HG02588 (cell line): ENCODE measurements around the gene SLC46A2.
A peak's percentile ranks its signal among the peaks of the same experiment; 100 is the strongest.

Experiments used
- ATAC-seq: cut with Tn5 transposase; IDR thresholded peaks from one replicate; pipeline ENCODE4 v1.9.1; 2021; ENCODE audit warnings: mild to moderate bottlenecking, moderate library complexity; ENCODE audit not compliant: unreplicated experiment

The SLC46A2 gene

GRCh38 chr9:112861155-112861554, 29.5 kb downstream of the SLC46A2 start:
- no peak for ATAC-seq

- ATAC-seq = no peak
Observed at GRCh38 chr9:112860451-112860850, 30.2 kb downstream of the SLC46A2 start.

- ATAC-seq = peak; percentile 72
Observed at GRCh38 chr9:112858625-112859147, 32.0 kb downstream of the SLC46A2 start.

- ATAC-seq = no peak
Observed at GRCh38 chr9:112858005-112858404, 32.7 kb downstream of the SLC46A2 start.

DNA sequence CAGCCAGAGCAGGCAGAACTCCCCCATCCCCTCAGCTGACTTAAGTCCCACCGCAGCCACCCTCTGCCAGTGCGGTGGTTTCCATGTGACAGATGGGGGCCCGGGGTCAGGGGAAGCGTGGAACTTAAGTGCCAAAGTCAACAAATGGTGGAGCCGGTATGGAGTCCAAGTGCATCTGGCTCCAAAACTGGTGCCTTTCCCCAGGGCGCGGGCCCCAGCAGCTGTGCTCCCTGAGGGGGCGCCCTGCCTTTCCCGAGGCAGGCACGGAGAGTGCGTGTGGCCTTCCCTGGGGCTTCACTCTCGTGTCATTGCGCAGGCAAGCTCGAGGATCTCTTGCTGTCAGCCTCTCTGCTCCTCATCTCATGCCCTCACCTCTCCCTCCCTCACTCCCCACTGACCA, 33.8 kb downstream of the SLC46A2 start:
- no peak for ATAC-seq

DNA sequence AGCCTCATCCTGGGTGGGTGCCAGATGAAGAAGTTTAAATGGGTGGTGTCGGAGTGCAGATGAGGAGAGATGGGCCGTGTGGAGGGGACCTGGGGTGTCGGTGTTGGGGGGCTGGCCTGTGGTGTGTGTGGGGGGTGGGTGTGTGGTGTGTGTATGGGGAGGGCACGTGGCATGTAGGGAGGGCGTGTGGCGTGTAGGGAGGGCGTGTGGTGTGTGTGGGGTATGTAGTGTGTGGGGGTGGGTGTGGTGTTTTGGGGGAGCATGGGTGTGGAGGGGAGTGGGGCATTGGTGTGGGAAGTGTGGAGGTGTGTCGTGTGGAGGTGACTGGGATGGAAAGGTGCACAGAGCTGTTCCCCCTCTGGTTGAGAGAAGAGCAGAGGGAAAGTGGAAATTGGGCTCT, 34.5 kb downstream of the SLC46A2 start:
- ATAC-seq = no peak

- no peak for ATAC-seq
Observed at GRCh38 chr9:112854657-112855056, 36.0 kb downstream of the SLC46A2 start.

GRCh38 chr9:112853882-112854585, 36.6 kb downstream of the SLC46A2 start:
- ATAC-seq = no peak

DNA sequence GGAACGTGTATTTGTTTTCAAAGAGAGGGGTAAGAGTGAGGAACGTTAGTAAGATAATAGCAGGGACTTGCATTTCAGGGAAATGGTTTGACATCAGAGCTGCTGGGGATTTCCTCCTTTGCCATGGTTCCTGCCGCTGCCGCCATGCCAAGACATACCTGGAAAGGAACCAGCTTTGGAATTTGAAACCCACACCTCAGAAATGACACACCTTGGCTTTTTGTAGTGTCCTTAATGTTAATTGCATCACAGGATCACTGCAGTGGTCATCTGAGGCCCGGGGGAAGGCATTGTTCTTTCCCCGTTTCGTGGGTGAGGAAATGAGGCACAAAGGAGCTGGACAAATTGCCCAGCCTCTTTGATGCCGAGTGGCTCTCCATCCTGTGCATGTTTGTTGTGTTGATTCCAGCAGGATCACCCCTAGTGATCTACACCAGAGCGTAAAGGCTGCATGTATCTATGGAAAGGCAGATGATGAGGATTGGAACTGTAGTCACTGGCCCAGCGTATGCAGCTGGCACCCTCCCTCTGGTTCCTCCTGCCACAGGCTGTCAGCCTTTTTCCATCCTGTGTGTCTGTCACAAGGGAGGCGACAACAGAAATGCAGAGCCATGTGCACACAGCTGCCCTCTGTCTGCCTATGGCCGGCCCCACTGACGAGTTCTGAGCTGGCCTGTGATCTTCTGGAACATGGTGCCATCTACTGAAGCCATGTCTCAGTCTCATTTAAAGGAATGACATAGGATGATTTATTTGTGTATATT, 37.8 kb downstream of the SLC46A2 start:
- ATAC-seq = no peak

DNA sequence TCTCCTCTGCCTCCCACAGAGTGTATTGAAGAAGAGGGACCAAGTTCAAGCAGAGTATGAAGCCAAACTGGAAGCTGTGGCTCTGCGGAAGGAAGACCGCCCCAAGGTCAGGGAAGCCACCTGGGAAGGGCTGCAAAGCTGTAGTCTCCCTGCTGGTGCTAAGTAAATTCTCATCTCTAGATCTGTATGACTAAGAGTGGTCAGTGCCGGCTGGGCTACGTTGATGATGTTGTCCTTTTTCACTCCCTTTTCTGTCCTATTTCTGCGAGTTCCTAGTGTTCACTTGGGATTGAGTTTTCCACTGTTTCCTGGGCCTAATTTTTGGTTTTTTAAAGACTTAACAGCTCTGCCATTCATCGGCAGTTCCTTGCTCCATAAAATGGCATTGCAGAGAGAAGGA, 39.8 kb downstream of the SLC46A2 start:
- no peak for ATAC-seq

DNA sequence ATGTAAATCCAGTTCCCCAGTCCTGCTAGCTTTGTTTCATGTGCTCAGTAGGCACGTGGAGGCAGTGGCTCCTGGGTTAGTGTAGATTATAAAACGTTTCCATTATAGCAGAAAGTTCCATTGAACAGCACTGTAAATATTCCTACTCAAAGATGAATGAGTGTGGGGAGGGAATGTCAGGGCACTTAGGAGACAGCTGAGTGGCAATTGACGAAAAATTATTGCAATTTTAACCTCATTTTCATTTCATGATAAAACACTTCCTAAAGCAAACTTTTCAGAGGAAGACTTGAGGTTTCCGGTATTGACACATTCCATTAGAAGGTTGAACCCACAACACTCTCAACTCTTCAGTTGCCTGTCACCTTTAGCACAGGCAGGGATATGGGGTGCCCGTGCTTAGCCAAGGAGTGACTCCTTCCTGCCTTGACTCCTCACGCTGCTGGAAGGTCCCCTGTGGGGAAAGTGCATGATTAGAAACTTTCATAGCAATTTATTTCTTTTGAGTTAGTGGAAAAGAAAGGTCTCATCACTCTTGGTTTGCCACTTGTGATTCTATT, 41.2 kb downstream of the SLC46A2 start:
- no peak for ATAC-seq

GRCh38 chr9:112848316-112849151, 42.1 kb downstream of the SLC46A2 start:
- ATAC-seq = no peak

DNA sequence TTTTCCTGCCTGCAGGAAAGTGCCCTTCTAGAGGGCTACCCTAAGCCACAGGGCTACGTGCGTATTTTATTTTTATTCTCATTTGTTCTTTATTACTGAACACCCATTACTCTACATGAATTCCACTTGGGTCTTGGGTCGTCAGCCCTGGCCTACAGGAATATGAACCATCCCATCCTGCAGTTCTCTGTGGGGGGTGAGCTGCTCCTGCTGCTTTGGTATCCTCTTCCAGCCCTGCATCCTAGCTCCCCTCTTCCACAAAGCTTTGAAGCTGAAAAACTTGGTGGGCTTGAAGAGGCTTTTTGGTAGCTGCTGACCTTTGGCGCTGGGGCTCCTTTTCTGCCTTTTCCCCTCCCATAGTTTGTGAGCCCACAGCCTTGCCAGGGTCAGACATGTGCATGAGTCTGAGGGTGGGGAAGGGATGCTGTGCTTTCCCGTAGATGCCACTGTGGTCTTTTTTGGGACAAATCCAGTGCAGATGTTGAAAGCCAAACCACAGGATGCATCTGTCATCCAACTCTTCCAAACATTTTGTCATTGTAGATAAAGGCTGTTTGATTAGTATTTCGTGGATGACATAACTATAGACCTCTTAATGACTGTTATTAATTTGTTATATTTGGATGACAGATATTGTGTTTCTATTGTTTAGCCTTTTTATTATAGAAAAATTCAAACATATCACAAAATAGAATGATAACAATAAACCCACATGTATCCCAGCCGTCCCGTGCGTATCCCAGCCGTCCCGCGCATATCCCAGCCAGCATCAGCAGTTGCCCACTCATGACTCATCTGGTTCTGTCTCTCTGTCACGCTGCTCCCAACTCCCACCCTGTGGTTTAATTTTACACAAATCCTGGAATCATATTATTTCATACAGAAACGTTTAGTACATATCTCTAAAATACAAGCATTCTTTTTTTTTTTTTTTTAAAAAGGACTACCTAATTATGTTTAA, 43.9 kb downstream of the SLC46A2 start:
- ATAC-seq = no peak

DNA sequence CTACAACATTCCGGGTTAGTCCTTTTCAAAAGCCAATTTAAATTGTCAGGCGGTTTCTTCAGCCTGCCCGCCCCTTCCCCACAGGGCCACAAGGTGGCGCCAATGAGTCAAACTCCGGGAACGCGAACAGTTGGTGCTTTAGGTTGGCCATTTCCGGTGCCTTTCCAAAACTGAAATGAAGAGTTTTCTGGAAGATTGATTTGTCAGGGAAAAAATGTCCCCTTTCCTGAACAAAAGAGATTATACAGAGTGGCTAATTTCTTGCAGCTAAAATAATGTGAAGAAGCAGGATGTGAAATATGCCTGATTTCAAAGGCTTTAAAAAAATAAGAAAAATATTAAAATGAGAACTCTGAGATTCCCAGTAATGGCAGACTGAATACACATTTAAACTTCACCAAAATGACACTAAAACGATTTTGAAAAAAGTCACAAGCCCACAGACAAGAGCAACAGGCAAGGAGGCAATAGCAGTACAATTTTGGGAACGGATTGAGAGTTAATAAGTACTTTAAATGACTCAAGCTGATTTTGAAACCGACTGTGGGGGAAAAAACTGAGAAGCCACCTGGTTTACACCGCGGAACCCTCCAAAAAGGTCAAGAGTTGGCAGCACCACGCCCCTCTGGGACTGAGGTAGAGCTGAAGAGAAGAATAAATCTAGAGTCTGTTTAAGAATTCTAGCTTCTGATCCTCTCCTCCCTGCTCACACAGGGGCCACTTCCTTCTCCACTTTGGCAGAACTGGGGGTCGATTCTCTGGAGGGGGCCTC, 45.7 kb downstream of the SLC46A2 start:
- ATAC-seq = peak; percentile 77

- no peak for ATAC-seq
Observed at GRCh38 chr9:112842555-112842954, 48.1 kb downstream of the SLC46A2 start.

DNA sequence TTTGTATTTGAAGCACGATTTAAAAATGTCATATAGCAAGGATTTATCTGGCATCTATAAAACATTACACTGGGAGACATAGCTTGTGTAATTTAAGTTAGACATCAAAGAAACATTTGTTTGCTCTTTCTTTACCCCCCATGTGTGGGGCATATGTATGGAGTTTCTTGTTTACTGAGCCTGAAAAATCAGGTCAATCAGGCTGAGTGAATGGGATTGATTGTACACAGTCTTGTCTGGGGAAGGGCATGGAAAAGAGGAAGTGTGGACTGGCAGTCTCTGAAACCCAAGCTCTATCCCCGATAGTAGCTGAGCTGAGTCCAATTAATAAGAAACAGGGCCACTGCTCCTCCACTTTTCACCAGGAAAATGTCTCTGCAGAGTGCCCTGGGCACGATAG, 49.4 kb downstream of the SLC46A2 start:
- ATAC-seq = no peak

DNA sequence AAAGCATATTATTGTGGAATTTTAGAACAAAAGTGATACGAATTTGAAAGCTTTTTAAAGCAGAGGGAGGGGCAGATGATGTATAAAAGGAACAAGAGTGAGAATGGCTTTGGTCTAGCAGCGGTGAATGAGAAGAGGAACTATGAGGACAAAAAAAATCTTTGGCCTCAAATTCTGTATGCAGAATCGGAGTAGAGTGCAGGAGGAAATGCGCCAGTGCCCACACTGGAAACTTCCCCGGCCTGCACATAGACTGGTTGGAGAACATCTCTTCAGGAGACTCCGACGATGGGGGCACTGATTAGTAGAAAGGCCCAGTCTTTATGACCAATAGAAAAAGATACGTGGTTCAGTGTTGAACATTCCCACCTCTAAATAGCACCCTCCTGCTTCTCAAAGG, 51.3 kb downstream of the SLC46A2 start:
- no peak for ATAC-seq

DNA sequence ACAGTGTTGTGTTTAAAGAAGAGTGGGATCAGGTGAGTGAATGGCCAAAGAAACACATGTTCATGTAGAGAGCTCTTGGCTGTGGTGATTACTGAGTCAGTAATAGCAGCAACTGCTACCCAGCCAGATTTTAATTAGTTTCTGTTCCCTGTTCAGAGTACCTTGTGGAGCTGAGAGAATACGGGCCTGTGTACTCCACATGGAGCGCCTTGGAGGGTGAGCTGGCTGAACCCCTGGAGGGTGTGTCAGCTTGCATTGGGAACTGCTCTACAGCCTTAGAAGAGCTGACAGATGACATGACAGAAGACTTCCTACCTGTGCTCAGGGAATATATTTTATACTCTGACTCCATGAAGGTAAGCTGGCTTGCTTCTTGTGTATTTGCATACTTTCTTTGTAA, 52.3 kb downstream of the SLC46A2 start:
- ATAC-seq = no peak

DNA sequence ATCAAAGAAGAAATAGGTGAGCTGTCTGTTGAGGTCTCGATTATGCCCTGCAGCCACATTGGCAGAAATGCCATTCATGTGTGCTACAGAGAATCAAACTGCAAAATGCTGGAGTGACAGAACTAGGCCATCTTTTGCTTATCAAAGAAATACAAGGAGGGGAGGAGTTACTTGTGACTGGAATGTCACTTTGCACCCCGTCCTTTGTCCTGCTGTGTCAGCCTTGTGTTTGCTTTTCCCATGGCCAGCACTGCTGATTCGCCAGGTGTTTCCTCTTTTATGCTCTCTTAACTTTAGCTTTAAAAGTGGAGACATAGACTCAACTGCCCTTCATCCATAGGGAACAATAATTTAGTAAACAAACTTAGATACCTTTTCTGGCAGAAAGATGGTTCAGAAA, 54.3 kb downstream of the SLC46A2 start:
- ATAC-seq = no peak
